ENCODE data around the gene PGM2.

DNA sequence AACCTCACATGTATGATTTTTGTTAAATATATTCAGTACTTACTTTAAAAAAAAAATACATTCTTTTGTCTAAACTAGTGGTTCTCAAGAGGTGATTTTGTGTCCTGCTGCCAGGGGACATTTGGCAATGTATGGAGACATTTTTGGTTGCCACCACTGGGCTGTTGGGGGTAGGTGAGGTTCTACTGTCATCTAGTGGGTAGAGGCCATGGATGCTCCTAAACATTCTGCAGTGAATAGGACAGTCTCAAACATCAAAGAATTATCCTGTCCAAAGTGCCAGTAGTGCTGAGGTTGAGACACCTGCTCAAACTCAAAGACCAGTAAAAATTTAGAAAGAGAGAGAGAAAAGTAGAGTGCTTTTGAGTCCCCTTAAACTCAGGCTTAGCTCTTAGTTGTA, 32.9 kb upstream of the PGM2 start:
- TF ChIP-seq, protein P1, sequence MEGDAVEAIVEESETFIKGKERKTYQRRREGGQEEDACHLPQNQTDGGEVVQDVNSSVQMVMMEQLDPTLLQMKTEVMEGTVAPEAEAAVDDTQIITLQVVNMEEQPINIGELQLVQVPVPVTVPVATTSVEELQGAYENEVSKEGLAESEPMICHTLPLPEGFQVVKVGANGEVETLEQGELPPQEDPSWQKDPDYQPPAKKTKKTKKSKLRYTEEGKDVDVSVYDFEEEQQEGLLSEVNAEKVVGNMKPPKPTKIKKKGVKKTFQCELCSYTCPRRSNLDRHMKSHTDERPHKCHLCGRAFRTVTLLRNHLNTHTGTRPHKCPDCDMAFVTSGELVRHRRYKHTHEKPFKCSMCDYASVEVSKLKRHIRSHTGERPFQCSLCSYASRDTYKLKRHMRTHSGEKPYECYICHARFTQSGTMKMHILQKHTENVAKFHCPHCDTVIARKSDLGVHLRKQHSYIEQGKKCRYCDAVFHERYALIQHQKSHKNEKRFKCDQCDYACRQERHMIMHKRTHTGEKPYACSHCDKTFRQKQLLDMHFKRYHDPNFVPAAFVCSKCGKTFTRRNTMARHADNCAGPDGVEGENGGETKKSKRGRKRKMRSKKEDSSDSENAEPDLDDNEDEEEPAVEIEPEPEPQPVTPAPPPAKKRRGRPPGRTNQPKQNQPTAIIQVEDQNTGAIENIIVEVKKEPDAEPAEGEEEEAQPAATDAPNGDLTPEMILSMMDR (IDR thresholded peaks at IDR 0.05; ENCODE audit: low read depth, low read length, missing input control) = peak; percentile 70
- TF ChIP-seq, protein P2, sequence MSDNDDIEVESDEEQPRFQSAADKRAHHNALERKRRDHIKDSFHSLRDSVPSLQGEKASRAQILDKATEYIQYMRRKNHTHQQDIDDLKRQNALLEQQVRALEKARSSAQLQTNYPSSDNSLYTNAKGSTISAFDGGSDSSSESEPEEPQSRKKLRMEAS (IDR thresholded peaks at IDR 0.05) = no peak
- TF ChIP-seq JUND (IDR thresholded peaks at IDR 0.05) = no peak
- no peak for TF ChIP-seq EGR1 (IDR thresholded peaks at IDR 0.05; ENCODE audit: low read depth in 2 of 2)
- no peak for TF ChIP-seq HNF4A (conservative IDR thresholded peaks at IDR 0.05)
- TF ChIP-seq, protein P3, sequence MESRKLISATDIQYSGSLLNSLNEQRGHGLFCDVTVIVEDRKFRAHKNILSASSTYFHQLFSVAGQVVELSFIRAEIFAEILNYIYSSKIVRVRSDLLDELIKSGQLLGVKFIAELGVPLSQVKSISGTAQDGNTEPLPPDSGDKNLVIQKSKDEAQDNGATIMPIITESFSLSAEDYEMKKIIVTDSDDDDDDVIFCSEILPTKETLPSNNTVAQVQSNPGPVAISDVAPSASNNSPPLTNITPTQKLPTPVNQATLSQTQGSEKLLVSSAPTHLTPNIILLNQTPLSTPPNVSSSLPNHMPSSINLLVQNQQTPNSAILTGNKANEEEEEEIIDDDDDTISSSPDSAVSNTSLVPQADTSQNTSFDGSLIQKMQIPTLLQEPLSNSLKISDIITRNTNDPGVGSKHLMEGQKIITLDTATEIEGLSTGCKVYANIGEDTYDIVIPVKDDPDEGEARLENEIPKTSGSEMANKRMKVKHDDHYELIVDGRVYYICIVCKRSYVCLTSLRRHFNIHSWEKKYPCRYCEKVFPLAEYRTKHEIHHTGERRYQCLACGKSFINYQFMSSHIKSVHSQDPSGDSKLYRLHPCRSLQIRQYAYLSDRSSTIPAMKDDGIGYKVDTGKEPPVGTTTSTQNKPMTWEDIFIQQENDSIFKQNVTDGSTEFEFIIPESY (IDR thresholded peaks at IDR 0.05) = no peak
- no peak for TF ChIP-seq ATF3 (IDR thresholded peaks at IDR 0.05)

Data from liver (tissue), 3 donors.